Immature natural killer cell (primary cell): ENCODE data around the gene ARHGAP45. TPM values are rescaled to one million over a fixed set of nuclear protein-coding genes. Genes with fewer than 3 reads are reported as not detected.
A peak's percentile ranks its signal among the peaks of the same experiment; 100 is the strongest.

ENCODE experiments used
- DNase-seq, 3 donors: peaks; one replicate each; pipeline ENCODE4 v3.0.0; 2022; ENCODE audit warnings: mixed read lengths in 1 of 3
- H3K27ac Mint-ChIP-seq, 6 donors: one replicate each; pipeline ENCODE4 v1.8.0; 2020; ENCODE audit warnings: mixed read lengths in 6 of 6, mild to moderate bottlenecking in 5 of 6, inconsistent platforms in 4 of 6, moderate library complexity in 3 of 6
- H3K27me3 Mint-ChIP-seq, 3 donors: one replicate each; pipeline ENCODE4 v1.8.0; 2020 to 2021; ENCODE audit warnings: low read depth in 3 of 3, mild to moderate bottlenecking in 3 of 3, mixed read lengths in 3 of 3, moderate library complexity in 3 of 3, inconsistent platforms in 1 of 3
- H3K36me3 Mint-ChIP-seq, 3 donors: one replicate each; pipeline ENCODE4 v1.8.0; 2020; ENCODE audit warnings: mixed read lengths in 3 of 3, inconsistent platforms in 2 of 3, mild to moderate bottlenecking in 2 of 3
- H3K4me1 Mint-ChIP-seq, 2 donors: one replicate each; pipeline ENCODE4 v1.8.0; 2020; ENCODE audit warnings: inconsistent platforms in 2 of 2, mild to moderate bottlenecking in 2 of 2, mixed read lengths in 2 of 2, moderate library complexity in 1 of 2
- H3K4me3 Mint-ChIP-seq, 5 donors: one replicate each; pipeline ENCODE4 v1.8.0; 2020; ENCODE audit warnings: mild to moderate bottlenecking in 5 of 5, mixed read lengths in 5 of 5, inconsistent platforms in 3 of 5, moderate library complexity in 3 of 5
- H3K9me3 Mint-ChIP-seq, 6 donors: one replicate each; pipeline ENCODE4 v1.8.0; 2020; ENCODE audit warnings: mild to moderate bottlenecking in 6 of 6, mixed read lengths in 6 of 6, inconsistent platforms in 4 of 6, moderate library complexity in 3 of 6
- polyA plus RNA-seq, 3 donors: library from polyadenylated mRNA; unstranded; fragments of 300-500 nt; fragmentation: Illumina TruSeq; gene quantifications; one replicate each; pipeline ENCODE4 v1.2.3, GENCODE V29; 2021

Gene ARHGAP45
- polyA plus RNA-seq, 3 donors from 2014 or later = 164 to 417 (median 169) TPM

DNA sequence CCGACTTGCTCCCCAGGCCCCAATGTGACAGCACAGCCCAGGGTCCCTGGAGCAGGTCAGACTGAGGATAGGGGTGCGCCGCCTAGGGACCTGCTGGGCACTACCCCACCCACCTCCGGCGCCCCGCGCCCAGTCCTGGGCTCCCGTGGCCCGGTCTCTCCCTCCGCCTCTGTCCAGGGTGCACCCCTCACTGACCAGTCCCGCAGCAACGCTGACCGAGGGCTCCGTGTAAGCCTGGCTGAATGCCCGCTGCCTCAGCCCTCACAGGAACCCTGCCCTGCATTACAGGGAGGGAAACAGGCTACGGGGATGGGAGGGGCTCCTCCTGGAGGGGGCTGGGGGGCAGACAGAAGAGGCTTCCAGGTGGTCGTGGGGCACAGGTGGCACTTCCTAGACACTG lies 68.5 kb downstream of the ARHGAP45 start:
- H3K36me3 Mint-ChIP-seq = no peaks in the 10 kb centered on the region
- peaks cover 34 to 42% of the 10 kb centered on the region in 2 donors for H3K4me1 Mint-ChIP-seq
- H3K4me3 Mint-ChIP-seq = peak overlapping the region in 2 of 5 donors; percentile 9 to 23
- DNase-seq = no peak
- H3K9me3 Mint-ChIP-seq = peaks cover 0 to 1% (median 0%) of the 10 kb centered on the region in 6 donors
- peaks cover 12 to 16% (median 13%) of the 10 kb centered on the region in 3 donors for H3K27me3 Mint-ChIP-seq
- peak overlapping the region in 4 of 6 donors; percentile 57 to 71 (median 66) for H3K27ac Mint-ChIP-seq

- Mint-ChIP-seq H3K9me3 (peaks cover 0 to 1% (median 0%) of the 10 kb centered on the region in 6 donors), H3K4me1 (peaks cover 29 to 34% of the 10 kb centered on the region in 2 donors), H3K27ac (peak overlapping the region in 4 of 6 donors; percentile 74 to 86 (median 82)), H3K4me3 (peak overlapping the region in 1 of 5 donors; percentile 53), H3K27me3 (peaks cover 12 to 15% (median 13%) of the 10 kb centered on the region in 3 donors), H3K36me3 (no peaks in the 10 kb centered on the region)
- DNase-seq = peak; percentile 25 to 46 (median 37)
Observed at GRCh38 chr19:1136201-1136600, 69.2 kb downstream of the ARHGAP45 start.

Other genes starting within 250 kb of the ARHGAP45 start
- not detected for gene PLPPR3, start 245.2 kb upstream of the ARHGAP45 start, polyA plus RNA-seq
- not detected for gene AZU1, start 239.3 kb upstream of the ARHGAP45 start, polyA plus RNA-seq
- gene PRTN3, start 226.2 kb upstream of the ARHGAP45 start, polyA plus RNA-seq = not detected
- not detected for gene ELANE, start 214.9 kb upstream of the ARHGAP45 start, polyA plus RNA-seq
- 1 to 10 TPM; 1.5 to 4.1 (median 3.6) TPM for gene CFD, start 207.5 kb upstream of the ARHGAP45 start, polyA plus RNA-seq
- 100 to 1,000 TPM in 1 of 3 donors, 10 to 100 TPM in 2; 44.2 to 112 (median 48.0) TPM for gene MED16, start 174.0 kb upstream of the ARHGAP45 start, polyA plus RNA-seq
- not detected for gene RNU6-9, start 173.7 kb upstream of the ARHGAP45 start, polyA plus RNA-seq
- gene R3HDM4, start 153.9 kb upstream of the ARHGAP45 start, polyA plus RNA-seq = 100 to 1,000 TPM in 1 of 3 donors, 10 to 100 TPM in 2; 83.5 to 146 (median 85.8) TPM
- not detected for gene KISS1R, start 149.8 kb upstream of the ARHGAP45 start, polyA plus RNA-seq
- 1 to 10 TPM; 1.0 to 1.7 (median 1.4) TPM for gene ARID3A, start 141.1 kb upstream of the ARHGAP45 start, polyA plus RNA-seq
- 100 to 1,000 TPM in 1 of 3 donors, 10 to 100 TPM in 2; 60.5 to 116 (median 70.9) TPM for gene WDR18, start 82.8 kb upstream of the ARHGAP45 start, polyA plus RNA-seq
- not detected for gene GRIN3B, start 66.7 kb upstream of the ARHGAP45 start, polyA plus RNA-seq
- 100 to 1,000 TPM in 1 of 3 donors, 10 to 100 TPM in 2; 45.6 to 102 (median 61.1) TPM for gene TMEM259, start 46.0 kb upstream of the ARHGAP45 start, polyA plus RNA-seq
- not detected for gene RNU6-2, start 45.6 kb upstream of the ARHGAP45 start, polyA plus RNA-seq
- 100 to 1,000 TPM; 227 to 382 (median 255) TPM for gene CNN2, start 40.6 kb upstream of the ARHGAP45 start, polyA plus RNA-seq
- gene ABCA7, start 27.1 kb upstream of the ARHGAP45 start, polyA plus RNA-seq = 10 to 100 TPM in 1 of 3 donors, 1 to 10 TPM in 2; 4.5 to 13.3 (median 5.2) TPM
- gene POLR2E, start 28.2 kb downstream of the ARHGAP45 start, polyA plus RNA-seq = 100 to 1,000 TPM; 182 to 288 (median 237) TPM
- gene GPX4, start 36.8 kb downstream of the ARHGAP45 start, polyA plus RNA-seq = 100 to 1,000 TPM; 225 to 320 (median 280) TPM
- gene SBNO2, start 107.1 kb downstream of the ARHGAP45 start, polyA plus RNA-seq = 1 to 10 TPM in 1 of 3 donors, under 1 TPM in 2; 0.27 to 3.4 (median 0.89) TPM
- gene STK11, start 138.6 kb downstream of the ARHGAP45 start, polyA plus RNA-seq = 10 to 100 TPM; 10.8 to 14.5 (median 11.7) TPM
- gene CBARP, start 170.8 kb downstream of the ARHGAP45 start, polyA plus RNA-seq = not detected
- 100 to 1,000 TPM; 145 to 310 (median 303) TPM for gene ATP5F1D, start 174.6 kb downstream of the ARHGAP45 start, polyA plus RNA-seq
- 10 to 100 TPM in 2 of 3 donors, 1 to 10 TPM in 1; 4.9 to 16.0 (median 10.8) TPM for gene MIDN, start 181.4 kb downstream of the ARHGAP45 start, polyA plus RNA-seq
- gene CIRBP, start 202.2 kb downstream of the ARHGAP45 start, polyA plus RNA-seq = 100 to 1,000 TPM; 146 to 246 (median 197) TPM
- gene FAM174C, start 208.4 kb downstream of the ARHGAP45 start, polyA plus RNA-seq = 10 to 100 TPM; 50.5 to 98.4 (median 86.9) TPM
- not detected for gene EFNA2, start 218.7 kb downstream of the ARHGAP45 start, polyA plus RNA-seq